ENCODE measurements around the gene PI4KB.

DNA sequence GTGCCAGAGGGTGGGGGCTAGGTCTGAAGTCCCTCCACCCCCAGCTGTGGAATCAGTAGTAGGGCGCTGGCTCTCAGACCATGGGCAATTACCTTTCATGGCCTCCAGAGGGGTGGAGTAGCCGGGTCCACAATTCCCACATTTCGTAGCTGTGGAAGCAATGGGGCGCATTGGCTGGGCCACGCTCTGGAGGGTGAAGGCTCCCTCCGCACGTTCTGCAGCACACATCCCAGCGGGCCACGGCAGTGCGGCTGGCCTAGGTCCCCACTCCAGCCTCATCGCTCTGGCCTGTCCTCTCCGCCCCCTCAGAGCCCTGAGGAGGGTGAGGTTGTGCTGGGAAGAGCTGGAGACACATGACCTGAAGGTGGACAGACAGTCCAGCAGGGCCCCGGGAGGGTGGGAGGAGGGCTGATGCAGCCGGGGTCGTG, 42.4 kb upstream of the PI4KB start:
- TF ChIP-seq HDGF (IDR thresholded peaks at IDR 0.05; ENCODE audit: borderline replicate concordance) (no peak), TARDBP (IDR thresholded peaks at IDR 0.05) (no peak), FOXM1 (IDR thresholded peaks at IDR 0.05; ENCODE audit: borderline replicate concordance) (no peak)
